ENCODE data around the gene CREBBP. TPM values are rescaled to one million over a fixed set of nuclear protein-coding genes. Genes with fewer than 3 reads are reported as not detected.
A peak's percentile ranks its signal among the peaks of the same experiment; 100 is the strongest.

The CREBBP gene
- total RNA-seq, 1 experiment from 2014 or later, result 79.1 TPM

- Mint-ChIP-seq H3K4me1 (peaks cover 17 to 28% of the 10 kb centered on the region in 2 experiments), H3K4me3 (no peak overlapping the region), H3K27me3 (ENCODE audit: low read depth) (no peaks in the 10 kb centered on the region), H3K9me3 (no peaks in the 10 kb centered on the region), H3K36me3 (ENCODE audit: insufficient read depth in 1 of 3, low read depth in 3 of 3) (no peaks in the 10 kb centered on the region; a peak in 2 of 7 replicates), H3K27ac (peak overlapping the region in 2 of 3 experiments; percentile 1 to 75; a peak in 3 of 7 replicates)
- no peak overlapping the region for H4K8ac ChIP-seq (replicated peaks; ENCODE audit: insufficient read length, low read depth, low read length)
- no peak overlapping the region for H3K18ac ChIP-seq (ENCODE audit: insufficient read length, low read depth, low read length)
- no peaks in the 10 kb centered on the region for H4K20me1 ChIP-seq (ENCODE audit: control insufficient read depth, insufficient read depth, insufficient read length)
- H2BK120ac ChIP-seq (ENCODE audit: low read depth, low read length, poor library complexity, severe bottlenecking), result no peak overlapping the region
- peaks cover 10% of the 10 kb centered on the region; the same call in 1 of the 2 replicates for H3K4me1 ChIP-seq (ENCODE audit: insufficient read depth, low read length)
- no peak for DNase-seq
- no peak overlapping the region for H3K4me2 ChIP-seq (ENCODE audit: insufficient read depth, insufficient read length, low read length)
- H3K9me3 ChIP-seq (ENCODE audit: control insufficient read depth, low read depth, low read length), result no peaks in the 10 kb centered on the region
- H3K56ac ChIP-seq (ENCODE audit: insufficient read length, low read depth, low read length), result no peak overlapping the region
- H2BK20ac ChIP-seq (ENCODE audit: low read depth, low read length, poor library complexity, severe bottlenecking), result no peak overlapping the region
- WGBS (ENCODE audit: extremely low coverage, insufficient read length, low lambda C conversion rate), result 100% methylated on average over 1 of the region's 7 CpGs
- H2AK5ac ChIP-seq (ENCODE audit: insufficient read length, low read length), result no peak overlapping the region
- H3K27me3 ChIP-seq (ENCODE audit: insufficient read depth, low read length), result no peaks in the 10 kb centered on the region
- no peak overlapping the region for H3K14ac ChIP-seq (ENCODE audit: insufficient read depth, low read length)
- no peak overlapping the region for H2BK15ac ChIP-seq (ENCODE audit: low read depth, low read length)
- no peak for TF ChIP-seq CTCF (conservative IDR thresholded peaks at IDR 0.05)
- H3T11ph ChIP-seq (ENCODE audit: low read length), result no peak overlapping the region
- H3K79me1 ChIP-seq (ENCODE audit: insufficient read depth, low read depth, low read length, poor library complexity, severe bottlenecking), result peaks cover 15% of the 10 kb centered on the region
- H2AFZ ChIP-seq (ENCODE audit: low read length), result no peak overlapping the region
- no peak overlapping the region for H3K27ac ChIP-seq (ENCODE audit: insufficient read length, low read depth, low read length)
- H3K23ac ChIP-seq (ENCODE audit: insufficient read length, low read depth, low read length), result no peak overlapping the region
- H4K91ac ChIP-seq (ENCODE audit: insufficient read length, low read depth, low read length), result no peak overlapping the region
- no peaks in the 10 kb centered on the region for H3K23me2 ChIP-seq (ENCODE audit: insufficient read length, low read depth, low read length, poor library complexity, severe bottlenecking)
- no peak overlapping the region for H2BK12ac ChIP-seq (ENCODE audit: insufficient read length, low read depth, low read length)
- no peak overlapping the region for H3K4ac ChIP-seq (ENCODE audit: low read depth, low read length)
- H4K5ac ChIP-seq (ENCODE audit: insufficient read length, low read depth, low read length), result no peak overlapping the region
- peaks cover 13% of the 10 kb centered on the region; the same call in 1 of the 2 replicates for H3K79me2 ChIP-seq (ENCODE audit: insufficient read depth, low read length)
- H3K9ac ChIP-seq (ENCODE audit: extremely low read depth, insufficient read length, low read length), result no peak overlapping the region
- H2BK5ac ChIP-seq (ENCODE audit: insufficient read length, low read length), result no peak overlapping the region
These were observed 80.5 kb downstream of the CREBBP start for GRCh38 chr16:3800019-3800418.

Data from H9 (cell line).